Measurements from ENCODE around the gene RTP1. TPM values are rescaled to one million over a fixed set of nuclear protein-coding genes. Genes with fewer than 3 reads are reported as not detected.

The RTP1 gene
- total RNA-seq, 1 experiment from 2014 or later, result not detected

- H3K27me3 ChIP-seq (ENCODE audit: insufficient read depth, low read length), result no peaks in the 10 kb centered on the region
- H3K27ac ChIP-seq (ENCODE audit: low read depth, low read length), result no peak overlapping the region
- BruUV-seq (replicated peaks), result no TSS peak
- ChIA-PET CTCF (no interaction called here), POLR2A (no interaction called here), RAD21 (ENCODE audit: low non-redundant PET in 1 of 2, low total read pairs in 2 of 2, uncharacterized antibody in 2 of 2, unreplicated experiment in 2 of 2) (no interaction called here)
- no peaks in the 10 kb centered on the region; a peak in 1 of 4 replicates for H3K9me3 ChIP-seq (ENCODE audit: control insufficient read depth in 1 of 2, insufficient read depth in 1 of 2, low read depth in 1 of 2, low read length in 2 of 2)
- no peaks in the 10 kb centered on the region for H3K9me2 ChIP-seq (ENCODE audit: insufficient read depth)
- no peaks in the 10 kb centered on the region for H4K20me1 ChIP-seq (ENCODE audit: insufficient read depth)
- intact Hi-C loops (cut with micrococcal nuclease), result no loop called here
- TF ChIP-seq ZFX (IDR thresholded peaks at IDR 0.05), result no peak
- no peak for TF ChIP-seq POLR2A (IDR thresholded peaks at IDR 0.05; ENCODE audit: borderline replicate concordance, extremely low read depth, insufficient read depth, insufficient read length)
- TF ChIP-seq CBX3 (IDR thresholded peaks at IDR 0.05; ENCODE audit: low read depth), result no peak
- no peak for TF ChIP-seq FOSL1 (IDR thresholded peaks at IDR 0.05; ENCODE audit: low read depth)
- TF ChIP-seq ZBTB33 (IDR thresholded peaks at IDR 0.05; ENCODE audit: extremely low read depth, insufficient replicate concordance, low read length), result no peak
- TF ChIP-seq TCF7L2 (IDR thresholded peaks at IDR 0.05; ENCODE audit: borderline replicate concordance, extremely low read depth, insufficient read depth, insufficient read length), result no peak
- TF ChIP-seq EZH2phosphoT487 (IDR thresholded peaks at IDR 0.05; ENCODE audit: borderline replicate concordance), result no peak
- no peak for TF ChIP-seq CEBPB (IDR thresholded peaks at IDR 0.05; ENCODE audit: low read depth)
- no peak for TF ChIP-seq MAX (IDR thresholded peaks at IDR 0.05)
- no peak for TF ChIP-seq SRF (IDR thresholded peaks at IDR 0.05; ENCODE audit: low read depth)
- TF ChIP-seq ATF3 (IDR thresholded peaks at IDR 0.05), result no peak
- TF ChIP-seq JUND (IDR thresholded peaks at IDR 0.05), result no peak
- no peak for TF ChIP-seq EZH2 (IDR thresholded peaks at IDR 0.05)
- DNase-seq (ENCODE audit: low read depth, low spot score) (no peak), ATAC-seq (no peak)
- H2AFZ ChIP-seq (ENCODE audit: low read depth, low read length, poor library complexity, severe bottlenecking), result no peak overlapping the region
- no peaks in the 10 kb centered on the region for H3K36me3 ChIP-seq (ENCODE audit: control insufficient read depth in 1 of 2, insufficient read depth in 2 of 2, low read length in 2 of 2)
- H3K79me2 ChIP-seq (ENCODE audit: insufficient read depth, low read length), result no peaks in the 10 kb centered on the region
- H3K4me2 ChIP-seq (ENCODE audit: low read length), result no peak overlapping the region
- H3K9ac ChIP-seq (ENCODE audit: low read length), result no peak overlapping the region
- H3K4me1 ChIP-seq (ENCODE audit: control insufficient read depth in 1 of 2, insufficient read depth in 2 of 2, low read length in 2 of 2), result peaks cover 0 to 2% of the 10 kb centered on the region in 2 experiments; a peak in 1 of 4 replicates
- no peak overlapping the region for H3K4me3 ChIP-seq (replicated peaks in 1 of 2; ENCODE audit: low read depth in 1 of 2, low read length in 2 of 2)
These were observed 35.7 kb upstream of the RTP1 start for GRCh38 chr3:187161556-187161955.
